Liver (tissue), 9 donors: ENCODE results near the gene MOXD1. TPM values are rescaled to one million over a fixed set of nuclear protein-coding genes. Genes with fewer than 3 reads are reported as not detected.
"Not testable (repeated sequence)": the region's sequence is repeated elsewhere in the genome, so short reads cannot be mapped to it uniquely, and the experiment has no call there.

Experiments
- DNase-seq: peaks from one replicate; pipeline ENCODE4 v3.0.0-alpha.2; 2017; ENCODE audit warnings: low spot score
- H3K27ac ChIP-seq, 2 donors: one replicate each; pipeline ENCODE4 v1.7.0; 2013; ENCODE audit warnings: inconsistent platforms in 2 of 2, low read length in 2 of 2, control low read depth in 1 of 2, low read depth in 1 of 2, mild to moderate bottlenecking in 1 of 2
- H3K27me3 ChIP-seq, 4 donors: one replicate each; pipeline versions ENCODE4 v1.6.1 to v1.7.0; 2013; ENCODE audit warnings: low read length in 3 of 4, inconsistent platforms in 1 of 4, mild to moderate bottlenecking in 1 of 4, moderate library complexity in 1 of 4; ENCODE audit not compliant: control insufficient read depth in 4 of 4, insufficient read depth in 4 of 4
- H3K36me3 ChIP-seq, 4 donors: one replicate each; pipeline versions ENCODE4 v1.6.1 to v1.7.0; 2013; ENCODE audit warnings: low read length in 3 of 4, mild to moderate bottlenecking in 3 of 4, low read depth in 1 of 4, moderate library complexity in 1 of 4; ENCODE audit not compliant: control insufficient read depth in 4 of 4, insufficient read depth in 3 of 4
- H3K4me1 ChIP-seq, 4 donors: one replicate each; pipeline versions ENCODE4 v1.6.1 to v1.7.0; 2013; ENCODE audit warnings: low read length in 3 of 4, mild to moderate bottlenecking in 3 of 4, moderate library complexity in 1 of 4; ENCODE audit not compliant: control insufficient read depth in 4 of 4, insufficient read depth in 4 of 4
- H3K4me3 ChIP-seq, 3 donors: one replicate each; pipeline versions ENCODE4 v1.6.1 to v1.7.0; 2013; ENCODE audit warnings: low read length in 3 of 3, control low read depth in 1 of 3, low read depth in 1 of 3, mild to moderate bottlenecking in 1 of 3
- H3K9ac ChIP-seq, 2 donors: one replicate each; pipeline ENCODE4 v1.7.0; 2013; ENCODE audit warnings: low read length in 2 of 2, mild to moderate bottlenecking in 2 of 2, moderate library complexity in 2 of 2, control low read depth in 1 of 2, low read depth in 1 of 2
- H3K9me3 ChIP-seq, 4 donors: one replicate each; pipeline versions ENCODE4 v1.6.1 to v1.7.0; 2013; ENCODE audit warnings: low read length in 3 of 4; ENCODE audit not compliant: control insufficient read depth in 4 of 4
- EGR1 ChIP-seq, 2 donors: IDR thresholded peaks; 2 replicates each; pipeline ENCODE4 v1.6.1; 2016 to 2018; ENCODE audit warnings: antibody characterized with exemption in 2 of 2, low read depth in 2 of 2
- FOXA1 ChIP-seq: IDR thresholded peaks from 2 replicates; pipeline ENCODE4 v1.6.1; 2016; ENCODE audit warnings: antibody characterized with exemption
- FOXA2 ChIP-seq: IDR thresholded peaks from 2 replicates; pipeline ENCODE4 v1.6.1; 2016; ENCODE audit warnings: antibody characterized with exemption
- GABPA ChIP-seq, 2 donors: IDR thresholded peaks in 1 of 2; conservative IDR thresholded peaks in 1 of 2; 2 replicates each; pipeline ENCODE4 v1.6.1; 2016; ENCODE audit warnings: antibody characterized with exemption in 2 of 2, mild to moderate bottlenecking in 1 of 2, moderate library complexity in 1 of 2
- HNF4A ChIP-seq, 2 donors: conservative IDR thresholded peaks; 2 replicates each; pipeline ENCODE4 v1.6.1; 2016; ENCODE audit warnings: antibody characterized with exemption in 2 of 2, mild to moderate bottlenecking in 2 of 2
- HNF4G ChIP-seq: IDR thresholded peaks from 2 replicates; pipeline ENCODE4 v1.6.1; 2016; ENCODE audit warnings: antibody characterized with exemption
- JUND ChIP-seq, 2 donors: IDR thresholded peaks; 2 replicates each; pipeline ENCODE4 v1.6.1; 2016; ENCODE audit warnings: antibody characterized with exemption in 2 of 2
- NR2F2 ChIP-seq: IDR thresholded peaks from 2 replicates; pipeline ENCODE4 v1.6.1; 2016; ENCODE audit warnings: antibody characterized with exemption
- RAD21 ChIP-seq, 2 donors: IDR thresholded peaks; 2 replicates each; pipeline ENCODE4 v1.6.1; 2016; ENCODE audit warnings: antibody characterized with exemption in 2 of 2, mild to moderate bottlenecking in 2 of 2
- RXRA ChIP-seq, 2 donors: IDR thresholded peaks; 2 replicates each; pipeline ENCODE4 v1.6.1; 2017 to 2018; ENCODE audit warnings: antibody characterized with exemption in 2 of 2, mild to moderate bottlenecking in 1 of 2
- SP1 ChIP-seq: IDR thresholded peaks from 2 replicates; pipeline ENCODE4 v1.6.1; 2018; ENCODE audit warnings: antibody characterized with exemption, mild to moderate bottlenecking
- TAF1 ChIP-seq: conservative IDR thresholded peaks from 2 replicates; pipeline ENCODE4 v1.6.1; 2016; ENCODE audit warnings: antibody characterized with exemption, mild to moderate bottlenecking
- YY1 ChIP-seq: IDR thresholded peaks from 2 replicates; pipeline ENCODE4 v1.6.1; 2016; ENCODE audit warnings: antibody characterized with exemption, mild to moderate bottlenecking
- WGBS: extraction: QIAGEN DNeasy Blood & Tissue Kit; methylation state at CpG from one replicate; pipeline ENCODE4 v1.1.7; 2013; 5-methylcytosine and 5-hydroxymethylcytosine counted together
- polyA plus RNA-seq, 2 donors: library from polyadenylated mRNA; stranded (reverse) in 1 of 2; unstranded in 1 of 2; fragments of 200-250 nt in 1 of 2; fragments of >200 nt in 1 of 2; fragmentation: Nextera tagmentation in 1 of 2; extraction: Ambion mirVana in 1 of 2; gene quantifications; one replicate each; pipeline versions ENCODE4 v1.2.1 to v1.2.3, GENCODE V29; 2013 to 2015
- total RNA-seq, 2 donors: library from RNA; depleted of rRNA; stranded (reverse); fragments of >200 nt; gene quantifications; one replicate each; pipeline ENCODE4 v1.2.3, GENCODE V29; 2014
- TF ChIP-seq, protein P1 (sequence below): fragments of 150-350 bp; IDR thresholded peaks from 2 replicates; pipeline ENCODE4 v1.5.1; 2017; ENCODE audit warnings: improper control_type of control experiment, low read depth, low read length; ENCODE audit not compliant: missing input control
- TF ChIP-seq, protein P2 (sequence below): IDR thresholded peaks from 2 replicates; pipeline ENCODE4 v1.6.1; 2016; ENCODE audit warnings: antibody characterized with exemption, mild to moderate bottlenecking
- TF ChIP-seq, protein P3 (sequence below): IDR thresholded peaks from 2 replicates; pipeline ENCODE4 v1.6.1; 2016; ENCODE audit warnings: antibody characterized with exemption
- TF ChIP-seq, protein P4 (sequence below): IDR thresholded peaks from 2 replicates; pipeline ENCODE4 v1.6.1; 2016; ENCODE audit warnings: antibody characterized with exemption
- donor health status: healthy.
- donor health status: healthy.
- donor health status: healthy.
- donor health status: healthy.
- donor health status: healthy.

The MOXD1 gene
- total and polyA plus RNA-seq, 4 donors = 0.14 to 0.48 (median 0.24) TPM

DNA sequence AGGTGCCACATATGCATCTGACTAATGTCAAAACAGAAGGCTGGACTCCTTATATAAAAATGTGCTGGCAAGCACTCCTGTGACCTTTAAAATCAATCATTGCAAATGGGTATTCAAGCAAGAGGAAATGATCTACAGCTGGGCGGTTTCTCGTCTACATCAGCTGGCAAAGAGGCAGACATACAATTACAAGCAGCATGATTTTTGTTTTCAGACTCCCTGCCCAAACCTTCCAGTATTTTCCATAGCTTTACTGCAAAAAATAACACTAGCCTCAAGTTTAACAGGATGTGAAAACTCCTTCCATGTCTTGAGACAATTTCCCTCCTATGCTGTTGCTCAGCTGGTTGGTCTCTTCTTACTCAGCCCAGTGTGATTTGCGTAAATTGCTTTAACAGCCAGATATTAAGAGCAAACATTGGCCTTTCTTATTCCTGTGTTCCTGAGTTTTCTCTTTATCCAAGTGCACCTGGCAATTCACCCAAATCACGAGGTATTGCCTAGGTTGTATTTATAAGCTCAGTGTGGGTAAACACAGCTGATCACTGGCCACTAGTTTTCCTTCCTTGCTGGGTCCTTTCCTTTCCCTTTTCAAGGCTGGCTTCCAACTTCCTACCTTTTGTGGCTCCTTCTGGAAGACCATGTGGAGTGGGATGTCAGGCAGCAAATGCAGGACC, 130.4 kb downstream of the MOXD1 start:
- Histone ChIP-seq H3K4me1 (no peaks in the 10 kb centered on the region), H3K27ac (no peak overlapping the region), H3K9ac (no peak overlapping the region), H3K27me3 (peaks cover 0 to 3% (median 0%) of the 10 kb centered on the region in 4 donors), H3K36me3 (no peaks in the 10 kb centered on the region), H3K9me3 (no peaks in the 10 kb centered on the region), H3K4me3 (no peak overlapping the region)
- 40% methylated on average over 4 of the region's 4 CpGs for WGBS
- TF ChIP-seq, protein P1, sequence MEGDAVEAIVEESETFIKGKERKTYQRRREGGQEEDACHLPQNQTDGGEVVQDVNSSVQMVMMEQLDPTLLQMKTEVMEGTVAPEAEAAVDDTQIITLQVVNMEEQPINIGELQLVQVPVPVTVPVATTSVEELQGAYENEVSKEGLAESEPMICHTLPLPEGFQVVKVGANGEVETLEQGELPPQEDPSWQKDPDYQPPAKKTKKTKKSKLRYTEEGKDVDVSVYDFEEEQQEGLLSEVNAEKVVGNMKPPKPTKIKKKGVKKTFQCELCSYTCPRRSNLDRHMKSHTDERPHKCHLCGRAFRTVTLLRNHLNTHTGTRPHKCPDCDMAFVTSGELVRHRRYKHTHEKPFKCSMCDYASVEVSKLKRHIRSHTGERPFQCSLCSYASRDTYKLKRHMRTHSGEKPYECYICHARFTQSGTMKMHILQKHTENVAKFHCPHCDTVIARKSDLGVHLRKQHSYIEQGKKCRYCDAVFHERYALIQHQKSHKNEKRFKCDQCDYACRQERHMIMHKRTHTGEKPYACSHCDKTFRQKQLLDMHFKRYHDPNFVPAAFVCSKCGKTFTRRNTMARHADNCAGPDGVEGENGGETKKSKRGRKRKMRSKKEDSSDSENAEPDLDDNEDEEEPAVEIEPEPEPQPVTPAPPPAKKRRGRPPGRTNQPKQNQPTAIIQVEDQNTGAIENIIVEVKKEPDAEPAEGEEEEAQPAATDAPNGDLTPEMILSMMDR = no peak
- TF ChIP-seq, protein P2, sequence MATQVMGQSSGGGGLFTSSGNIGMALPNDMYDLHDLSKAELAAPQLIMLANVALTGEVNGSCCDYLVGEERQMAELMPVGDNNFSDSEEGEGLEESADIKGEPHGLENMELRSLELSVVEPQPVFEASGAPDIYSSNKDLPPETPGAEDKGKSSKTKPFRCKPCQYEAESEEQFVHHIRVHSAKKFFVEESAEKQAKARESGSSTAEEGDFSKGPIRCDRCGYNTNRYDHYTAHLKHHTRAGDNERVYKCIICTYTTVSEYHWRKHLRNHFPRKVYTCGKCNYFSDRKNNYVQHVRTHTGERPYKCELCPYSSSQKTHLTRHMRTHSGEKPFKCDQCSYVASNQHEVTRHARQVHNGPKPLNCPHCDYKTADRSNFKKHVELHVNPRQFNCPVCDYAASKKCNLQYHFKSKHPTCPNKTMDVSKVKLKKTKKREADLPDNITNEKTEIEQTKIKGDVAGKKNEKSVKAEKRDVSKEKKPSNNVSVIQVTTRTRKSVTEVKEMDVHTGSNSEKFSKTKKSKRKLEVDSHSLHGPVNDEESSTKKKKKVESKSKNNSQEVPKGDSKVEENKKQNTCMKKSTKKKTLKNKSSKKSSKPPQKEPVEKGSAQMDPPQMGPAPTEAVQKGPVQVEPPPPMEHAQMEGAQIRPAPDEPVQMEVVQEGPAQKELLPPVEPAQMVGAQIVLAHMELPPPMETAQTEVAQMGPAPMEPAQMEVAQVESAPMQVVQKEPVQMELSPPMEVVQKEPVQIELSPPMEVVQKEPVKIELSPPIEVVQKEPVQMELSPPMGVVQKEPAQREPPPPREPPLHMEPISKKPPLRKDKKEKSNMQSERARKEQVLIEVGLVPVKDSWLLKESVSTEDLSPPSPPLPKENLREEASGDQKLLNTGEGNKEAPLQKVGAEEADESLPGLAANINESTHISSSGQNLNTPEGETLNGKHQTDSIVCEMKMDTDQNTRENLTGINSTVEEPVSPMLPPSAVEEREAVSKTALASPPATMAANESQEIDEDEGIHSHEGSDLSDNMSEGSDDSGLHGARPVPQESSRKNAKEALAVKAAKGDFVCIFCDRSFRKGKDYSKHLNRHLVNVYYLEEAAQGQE = no peak
- TF ChIP-seq, protein P3, sequence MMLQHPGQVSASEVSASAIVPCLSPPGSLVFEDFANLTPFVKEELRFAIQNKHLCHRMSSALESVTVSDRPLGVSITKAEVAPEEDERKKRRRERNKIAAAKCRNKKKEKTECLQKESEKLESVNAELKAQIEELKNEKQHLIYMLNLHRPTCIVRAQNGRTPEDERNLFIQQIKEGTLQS = no peak
- TF ChIP-seq, protein P4, sequence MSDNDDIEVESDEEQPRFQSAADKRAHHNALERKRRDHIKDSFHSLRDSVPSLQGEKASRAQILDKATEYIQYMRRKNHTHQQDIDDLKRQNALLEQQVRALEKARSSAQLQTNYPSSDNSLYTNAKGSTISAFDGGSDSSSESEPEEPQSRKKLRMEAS = no peak
- TF ChIP-seq JUND (IDR thresholded peaks at IDR 0.05) (no peak), HNF4A (conservative IDR thresholded peaks at IDR 0.05) (no peak), RAD21 (IDR thresholded peaks at IDR 0.05) (no peak), RXRA (IDR thresholded peaks at IDR 0.05) (no peak), TAF1 (no peak), YY1 (no peak), FOXA2 (no peak), FOXA1 (no peak)
- no peak for DNase-seq

DNA sequence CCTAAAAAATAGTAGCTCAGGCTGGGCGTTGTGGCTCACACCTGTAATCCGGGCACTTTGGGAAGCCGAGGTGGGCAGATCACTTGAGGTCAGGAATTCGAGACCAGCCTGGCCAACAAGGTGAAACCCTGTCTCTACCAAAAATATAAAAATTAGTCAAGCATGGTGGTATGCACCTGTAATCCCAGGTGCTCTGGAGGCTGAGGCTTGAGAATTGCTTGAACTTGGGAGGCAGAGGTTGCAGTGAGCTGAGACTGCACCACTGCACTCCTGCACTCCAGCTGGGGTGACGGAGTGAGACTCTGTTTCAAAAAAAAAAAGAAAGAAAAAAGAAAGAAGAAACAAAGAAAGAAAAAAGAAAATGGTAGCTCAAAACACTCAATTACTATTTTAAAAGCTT, 132.6 kb downstream of the MOXD1 start:
- not testable (repeated sequence) for H3K4me3 ChIP-seq, H3K27me3 ChIP-seq, H3K9me3 ChIP-seq, DNase-seq, H3K36me3 ChIP-seq, H3K9ac ChIP-seq, H3K4me1 ChIP-seq, H3K27ac ChIP-seq
- 91% methylated on average over 5 of the region's 5 CpGs for WGBS

DNA sequence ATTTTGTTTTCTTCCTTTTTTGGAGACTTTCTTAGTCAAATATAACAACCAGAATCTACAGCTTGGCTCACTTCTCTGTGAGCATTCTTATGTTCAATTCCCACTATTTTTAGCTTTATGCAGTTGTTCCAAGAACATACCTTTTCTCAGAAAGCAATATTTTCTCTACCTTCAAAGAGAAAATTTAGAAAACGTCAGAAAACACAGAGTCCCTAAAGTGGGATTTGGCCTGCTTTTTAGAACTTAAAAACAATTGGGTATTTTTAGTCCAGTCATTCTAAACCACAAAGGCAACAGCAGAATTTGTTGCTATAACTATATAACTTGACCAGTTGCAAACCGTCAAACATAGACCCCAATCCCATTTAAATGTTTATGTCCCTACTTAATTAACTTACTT, 133.1 kb downstream of the MOXD1 start:
- Histone ChIP-seq H3K9ac (no peak overlapping the region), H3K9me3 (no peaks in the 10 kb centered on the region), H3K36me3 (no peaks in the 10 kb centered on the region), H3K27ac (no peak overlapping the region), H3K4me3 (no peak overlapping the region), H3K27me3 (no peaks in the 10 kb centered on the region), H3K4me1 (no peaks in the 10 kb centered on the region)
- DNase-seq = no peak
- TF ChIP-seq, protein P2 = no peak
- no peak for TF ChIP-seq SP1
- TF ChIP-seq EGR1 (IDR thresholded peaks at IDR 0.05; ENCODE audit: low read depth in 2 of 2) = no peak
- no peak for TF ChIP-seq YY1
- no peak for TF ChIP-seq JUND (IDR thresholded peaks at IDR 0.05)
- TF ChIP-seq NR2F2 = no peak
- TF ChIP-seq, protein P3 = no peak
- TF ChIP-seq TAF1 = no peak
- no peak for TF ChIP-seq FOXA2
- no peak for TF ChIP-seq GABPA (IDR thresholded peaks at IDR 0.05 in 1 of 2, conservative IDR thresholded peaks at IDR 0.05 in 1 of 2)
- no peak for TF ChIP-seq HNF4A (conservative IDR thresholded peaks at IDR 0.05)
- TF ChIP-seq HNF4G = no peak
- WGBS = 80% methylated on average over 2 of the region's 2 CpGs
